ENCODE measurements around the gene SYT12.
A peak's percentile ranks its signal among the peaks of the same experiment; 100 is the strongest.

SYT12 gene

DNA sequence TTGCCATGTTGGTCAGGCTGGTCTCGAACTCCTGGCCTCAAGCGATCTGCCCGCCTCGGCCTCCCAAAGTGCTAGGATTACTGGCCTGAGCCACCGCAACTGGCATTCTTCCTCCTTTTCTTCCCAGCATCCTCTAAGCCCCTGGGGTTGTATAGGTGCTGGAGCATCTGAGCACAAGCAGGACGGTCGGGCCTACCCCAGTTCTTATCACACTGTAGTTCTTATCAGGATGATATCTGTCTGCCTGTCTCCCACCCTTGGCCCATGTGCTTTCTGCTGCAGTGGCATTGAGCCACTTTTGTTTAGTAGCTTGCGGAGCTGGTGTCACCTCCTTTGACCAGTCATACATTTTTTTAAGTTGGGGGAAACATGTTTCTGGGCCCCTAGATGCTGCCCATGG, 35.6 kb downstream of the SYT12 start:
- no peak for DNase-seq

DNA sequence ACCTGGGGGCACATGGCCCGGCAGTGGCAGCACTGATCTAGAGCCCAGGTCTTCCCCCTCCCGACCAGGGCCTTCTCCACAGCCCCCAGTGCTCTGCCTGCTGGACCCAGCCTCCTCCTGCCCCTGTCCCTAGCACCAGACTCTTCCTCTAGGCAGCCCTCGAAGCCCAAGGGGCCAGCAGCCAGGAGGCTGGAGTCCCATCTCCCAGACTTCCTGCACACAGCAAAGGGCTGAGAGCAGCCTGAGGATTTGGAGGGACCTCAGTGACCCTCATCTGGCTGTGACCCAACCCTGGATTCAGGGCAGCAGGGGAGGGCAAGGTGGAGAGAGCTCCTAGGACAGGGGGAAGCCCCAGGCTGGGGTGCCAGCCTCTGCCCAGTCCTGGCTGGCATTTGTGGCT, 36.7 kb downstream of the SYT12 start:
- no peak for DNase-seq

DNA sequence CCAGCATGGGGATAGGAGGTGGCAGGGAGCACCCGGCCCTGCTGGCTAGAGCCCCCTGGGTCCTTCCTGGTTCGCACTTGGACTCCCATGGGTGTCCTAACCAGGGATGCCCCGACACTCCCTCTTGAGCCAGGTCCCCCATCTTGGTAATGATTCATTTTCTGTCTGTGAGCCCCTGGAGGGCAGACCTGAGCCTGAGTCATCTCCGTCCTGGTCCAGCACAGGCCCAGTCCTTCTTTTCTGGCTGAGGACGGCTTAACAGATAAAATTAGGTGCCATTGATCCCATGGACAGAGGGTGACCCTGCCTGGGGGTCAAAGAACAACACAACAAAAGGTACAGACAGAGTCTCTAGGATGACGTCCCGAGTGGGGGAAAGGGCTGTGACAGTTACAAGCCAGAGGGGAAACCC, 37.2 kb downstream of the SYT12 start:
- DNase-seq = no peak

GRCh38 chr11:67062526-67063373, 39.8 kb downstream of the SYT12 start:
- no peak for DNase-seq

DNA sequence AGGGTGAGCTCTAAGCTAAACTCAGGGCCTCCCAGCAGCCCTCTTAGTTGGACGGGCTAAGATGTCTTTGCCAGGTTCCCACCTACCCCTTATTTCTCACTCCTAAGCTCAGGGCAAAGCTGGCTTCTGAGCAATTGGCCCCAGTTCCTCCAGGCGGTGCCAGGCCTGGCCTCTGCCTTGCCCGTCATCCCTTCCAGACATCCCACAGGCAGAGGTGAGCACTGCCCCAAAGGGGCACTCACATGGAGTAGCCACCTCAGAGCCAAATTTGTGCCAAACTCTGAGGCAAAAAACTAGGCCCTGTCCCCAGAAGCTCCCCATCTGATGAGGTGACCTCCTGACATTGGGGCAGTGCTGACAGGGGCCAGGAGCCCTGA, 43.4 kb downstream of the SYT12 start:
- no peak for DNase-seq

DNA sequence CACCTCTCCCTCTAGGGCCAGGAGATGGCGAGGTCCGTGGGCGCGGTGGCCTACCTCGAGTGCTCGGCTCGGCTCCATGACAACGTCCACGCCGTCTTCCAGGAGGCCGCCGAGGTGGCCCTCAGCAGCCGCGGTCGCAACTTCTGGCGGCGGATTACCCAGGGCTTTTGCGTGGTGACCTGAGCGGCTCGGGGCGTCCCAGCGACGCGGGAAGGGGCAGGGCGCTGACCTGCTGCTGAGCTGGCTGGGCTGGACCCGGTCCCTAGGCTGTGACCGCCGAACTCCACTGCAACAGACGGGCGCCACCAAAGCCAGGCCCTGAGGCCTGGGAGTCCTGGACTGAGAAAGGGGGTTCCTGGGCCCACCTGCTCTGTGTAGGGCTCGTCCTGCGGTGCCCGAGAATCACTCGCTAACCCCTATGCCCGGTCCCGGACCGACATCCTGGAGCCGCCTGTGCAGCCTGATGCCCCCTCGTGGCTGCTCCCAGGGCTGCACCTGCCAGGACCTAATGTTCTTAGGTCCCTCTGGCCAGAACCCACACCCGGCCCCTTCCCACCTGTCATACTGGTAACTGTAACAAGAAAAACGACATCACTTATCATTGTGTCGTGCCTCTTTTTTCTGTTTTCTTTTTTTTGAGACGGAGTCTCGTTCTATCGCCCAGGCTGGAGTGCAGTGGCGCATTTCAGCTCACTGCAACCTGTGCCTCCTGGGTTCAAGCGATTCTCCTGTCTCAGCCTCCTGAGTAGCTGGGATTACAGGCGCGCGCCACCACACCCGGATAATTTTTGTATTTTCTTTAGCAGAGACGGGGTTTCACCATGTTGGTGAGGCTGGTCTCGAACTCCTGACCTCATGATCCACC, 48.7 kb downstream of the SYT12 start:
- peak; percentile 89 for DNase-seq

DNA sequence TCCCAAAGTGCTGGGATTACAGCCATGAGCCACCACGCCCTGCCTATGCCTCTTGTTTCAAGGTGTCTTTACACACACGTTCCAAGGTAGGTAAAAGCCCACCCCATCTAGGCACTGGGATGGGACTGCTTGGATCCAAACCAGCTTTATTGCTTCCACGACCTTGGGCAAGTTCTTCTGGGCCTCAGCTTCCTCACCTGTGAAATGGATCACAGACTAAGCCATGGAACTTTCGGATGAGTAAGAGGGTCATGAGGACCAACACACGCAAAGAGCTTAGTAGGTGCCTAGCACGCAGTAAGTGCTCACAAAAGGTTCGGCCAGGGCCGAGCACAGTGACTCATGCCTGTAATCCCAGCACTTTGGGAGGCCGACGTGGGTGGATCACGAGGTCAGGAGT, 49.4 kb downstream of the SYT12 start:
- DNase-seq = no peak

- DNase-seq = no peak
Measured at GRCh38 chr11:67073908-67074307, 51.0 kb downstream of the SYT12 start.

DNA sequence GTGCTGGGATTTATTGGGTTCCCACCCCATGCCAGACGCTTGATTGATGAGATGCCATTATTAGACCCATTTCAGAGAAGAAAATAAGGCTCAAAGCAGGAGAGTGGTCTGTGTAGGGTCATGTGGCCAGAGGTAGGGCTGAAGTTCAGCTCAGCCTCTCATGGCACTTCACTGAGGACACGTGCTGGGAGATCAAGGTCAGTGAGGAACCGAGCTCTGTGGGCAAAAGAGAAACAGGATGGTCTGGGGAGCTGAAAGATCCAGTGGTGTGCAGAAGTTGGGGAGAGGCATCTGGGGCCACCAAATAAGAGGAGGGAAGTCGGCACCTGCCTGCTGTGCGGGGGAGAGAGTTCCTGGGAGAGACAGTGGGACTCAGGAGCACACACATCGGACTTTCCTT, 53.3 kb downstream of the SYT12 start:
- no peak for DNase-seq

- DNase-seq = no peak
Measured at GRCh38 chr11:67079065-67079705, 56.3 kb downstream of the SYT12 start.

- DNase-seq = no peak
Measured at GRCh38 chr11:67082071-67082791, 59.3 kb downstream of the SYT12 start.

GRCh38 chr11:67083786-67084366, 60.9 kb downstream of the SYT12 start:
- DNase-seq = no peak

- DNase-seq = no peak
Measured at GRCh38 chr11:67085617-67086016, 62.7 kb downstream of the SYT12 start.

- DNase-seq = no peak
Measured at GRCh38 chr11:67090717-67091116, 67.8 kb downstream of the SYT12 start.

DNA sequence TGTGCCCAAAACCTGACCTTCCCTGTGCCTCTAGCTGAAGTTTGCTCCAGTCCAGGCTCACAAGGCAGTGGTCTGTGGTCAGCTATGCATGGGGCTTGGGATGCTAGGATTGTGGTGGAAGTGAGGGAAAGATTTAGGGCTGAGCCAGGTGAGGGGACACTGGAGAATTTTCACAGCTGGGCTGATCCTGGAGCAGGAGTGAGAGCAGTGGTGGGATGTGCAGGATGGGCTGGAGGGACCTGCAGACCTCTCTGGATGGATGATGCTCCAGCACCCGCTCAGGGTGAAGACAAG, 72.2 kb downstream of the SYT12 start:
- no peak for DNase-seq

GRCh38 chr11:67098799-67099429, 76.0 kb downstream of the SYT12 start:
- no peak for DNase-seq

DNA sequence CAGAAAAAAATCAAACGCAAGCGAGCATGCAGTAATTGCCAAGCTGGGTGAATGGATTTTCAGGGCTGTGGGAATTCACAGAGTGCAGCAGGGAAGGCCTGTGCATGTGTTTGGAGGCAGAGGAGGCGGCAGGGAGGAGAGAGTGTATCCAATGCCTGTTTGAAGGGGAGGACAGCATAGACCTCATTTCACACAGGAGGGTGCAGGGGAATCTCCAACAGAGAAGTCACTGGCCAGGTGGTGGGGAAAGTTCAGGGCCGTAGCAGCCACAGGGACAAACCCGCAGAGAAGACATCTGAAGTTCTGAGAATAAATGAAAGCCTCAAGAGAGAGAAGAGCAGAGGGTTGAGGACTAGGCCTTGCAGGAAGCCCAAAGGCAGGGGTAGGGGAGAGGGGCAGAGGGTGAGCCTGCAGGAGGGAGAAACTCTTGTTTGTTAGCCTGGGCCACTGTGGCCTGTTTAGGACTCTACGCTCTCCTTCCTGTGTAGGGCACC, 76.9 kb downstream of the SYT12 start:
- DNase-seq = no peak

Data from activated CD8-positive, alpha-beta memory T cell treated with anti-CD3 and anti-CD28 coated beads, Interleukin-2, amount 50 U/mL, for 48 hours (primary cell).